22Rv1 (cell line): ENCODE measurements around the gene MADCAM1.

Experiments
- H3K27ac ChIP-seq: fragments of 450-650 bp; 2 replicates; pipeline ENCODE4 v1.5.1; 2017
- CTCF ChIP-seq: fragments of 450-650 bp; IDR thresholded peaks from 2 replicates; pipeline ENCODE4 v1.5.1; 2017; ENCODE audit warnings: mild to moderate bottlenecking
- ZFX ChIP-seq: fragments of 450-650 bp; IDR thresholded peaks from 2 replicates; pipeline ENCODE4 v1.6.1; 2017; ENCODE audit warnings: antibody characterized with exemption, borderline replicate concordance

The MADCAM1 gene

GRCh38 chr19:548886-549830 is 52.9 kb downstream of the MADCAM1 start:
- peak overlapping the region; percentile 47; the same call in 1 of the 2 replicates for H3K27ac ChIP-seq
- TF ChIP-seq ZFX = no peak
- TF ChIP-seq CTCF = peak; percentile 28; the same call in 1 of the 2 replicates

- no peak overlapping the region for H3K27ac ChIP-seq
- no peak for TF ChIP-seq ZFX
- TF ChIP-seq CTCF = no peak
Observed at GRCh38 chr19:554817-555216, 58.5 kb downstream of the MADCAM1 start.
